Right renal cortex interstitium (tissue), 3 donors: Measurements from ENCODE around the gene C9orf78. TPM values are rescaled to one million over a fixed set of nuclear protein-coding genes. Genes with fewer than 3 reads are reported as not detected.

Experiments used
- DNase-seq, 3 donors: peaks; one replicate each; pipeline ENCODE4 v3.0.0-alpha.2; 2013; ENCODE audit warnings: low read depth in 3 of 3, low spot score in 2 of 3
- polyA plus RNA-seq, 3 donors: library from polyadenylated mRNA; unstranded; fragments of 120-200 nt; gene quantifications; one replicate each; pipeline ENCODE4 v1.2.1, GENCODE V29; 2013; ENCODE audit not compliant: insufficient read length in 3 of 3

Gene C9orf78
- polyA plus RNA-seq, 3 donors, result 85.9 to 97.0 (median 96.4) TPM

DNA sequence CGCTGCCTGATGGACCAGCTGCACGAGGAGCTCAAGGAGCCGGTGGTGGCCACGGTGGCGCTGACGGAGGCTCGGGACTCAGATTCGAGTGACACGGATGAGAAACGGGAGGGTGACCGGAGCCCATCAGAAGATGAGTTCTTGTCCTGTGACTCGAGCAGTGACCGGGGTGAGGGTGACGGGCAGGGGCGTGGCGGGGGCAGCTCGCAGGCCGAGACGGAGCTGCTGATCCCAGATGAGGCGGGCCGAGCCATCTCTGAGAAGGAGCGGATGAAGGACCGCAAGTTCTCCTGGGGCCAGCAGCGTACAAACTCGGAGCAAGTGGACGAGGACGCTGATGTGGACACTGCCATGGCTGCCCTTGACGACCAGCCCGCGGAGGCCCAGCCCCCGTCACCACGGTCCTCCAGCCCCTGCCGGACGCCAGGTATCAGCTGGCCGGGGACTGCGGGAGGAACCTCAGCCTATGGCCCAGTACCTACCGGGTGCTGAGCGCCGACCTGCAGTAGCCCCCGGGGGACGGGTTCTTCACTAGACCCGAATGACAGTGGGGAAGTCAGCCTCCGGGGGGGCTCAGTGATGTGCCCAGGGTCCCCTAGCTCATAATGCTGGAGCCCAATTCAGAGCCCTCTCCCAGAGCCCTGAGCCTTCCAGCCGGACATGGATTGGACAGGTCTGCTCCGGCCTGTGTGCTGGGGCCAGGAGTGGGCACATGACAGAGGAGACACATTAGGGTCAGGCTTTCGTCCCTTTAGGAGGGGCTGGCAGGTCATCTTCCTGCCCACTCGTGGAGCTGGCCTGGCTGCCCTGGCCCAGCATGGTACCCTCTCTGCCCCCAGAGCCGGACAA lies 33.2 kb upstream of the C9orf78 start:
- DNase-seq, result no peak

DNA sequence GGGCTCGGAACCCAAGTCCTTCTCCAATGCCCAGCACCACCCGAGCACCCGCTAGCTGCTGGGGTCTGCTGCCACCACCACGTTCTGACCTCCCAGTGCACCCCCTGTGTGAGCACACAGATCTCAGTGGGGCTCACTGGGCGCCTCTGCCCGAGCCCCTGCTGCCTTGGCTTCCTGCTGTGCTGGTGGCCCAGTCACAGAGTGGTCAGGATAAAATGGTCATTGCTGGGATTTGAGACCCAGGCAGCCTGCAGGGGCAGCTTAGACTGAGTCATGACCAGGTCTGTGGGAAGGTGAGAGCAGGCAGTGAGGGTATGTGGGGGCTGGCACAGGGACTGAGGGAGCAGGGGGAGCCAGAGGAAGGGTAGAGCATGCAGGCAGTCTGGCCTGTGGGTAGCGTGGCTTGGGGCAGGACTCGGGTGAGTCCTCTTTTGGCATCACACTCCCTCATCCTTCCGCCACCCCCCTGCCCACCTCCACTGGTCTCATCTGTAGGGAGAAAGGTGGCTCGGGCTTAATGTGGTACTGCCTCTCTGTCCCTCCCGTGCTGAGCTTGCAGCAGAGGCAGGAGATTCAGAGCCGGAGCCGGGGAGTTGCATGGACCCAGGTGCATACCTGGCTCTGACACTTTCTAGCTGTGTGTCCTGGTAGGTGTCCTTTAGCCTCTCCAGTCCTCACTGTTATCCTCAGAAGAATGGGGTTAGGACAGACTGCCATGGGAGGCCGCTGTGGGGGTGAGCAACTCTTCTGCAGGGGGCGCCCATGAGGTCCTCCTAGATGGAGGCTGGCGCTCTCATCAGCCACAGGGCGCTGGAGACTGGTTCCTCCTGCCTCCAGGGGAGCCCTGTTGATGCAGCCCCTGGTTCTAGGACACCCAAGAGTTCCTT lies 32.3 kb upstream of the C9orf78 start:
- no peak for DNase-seq

DNA sequence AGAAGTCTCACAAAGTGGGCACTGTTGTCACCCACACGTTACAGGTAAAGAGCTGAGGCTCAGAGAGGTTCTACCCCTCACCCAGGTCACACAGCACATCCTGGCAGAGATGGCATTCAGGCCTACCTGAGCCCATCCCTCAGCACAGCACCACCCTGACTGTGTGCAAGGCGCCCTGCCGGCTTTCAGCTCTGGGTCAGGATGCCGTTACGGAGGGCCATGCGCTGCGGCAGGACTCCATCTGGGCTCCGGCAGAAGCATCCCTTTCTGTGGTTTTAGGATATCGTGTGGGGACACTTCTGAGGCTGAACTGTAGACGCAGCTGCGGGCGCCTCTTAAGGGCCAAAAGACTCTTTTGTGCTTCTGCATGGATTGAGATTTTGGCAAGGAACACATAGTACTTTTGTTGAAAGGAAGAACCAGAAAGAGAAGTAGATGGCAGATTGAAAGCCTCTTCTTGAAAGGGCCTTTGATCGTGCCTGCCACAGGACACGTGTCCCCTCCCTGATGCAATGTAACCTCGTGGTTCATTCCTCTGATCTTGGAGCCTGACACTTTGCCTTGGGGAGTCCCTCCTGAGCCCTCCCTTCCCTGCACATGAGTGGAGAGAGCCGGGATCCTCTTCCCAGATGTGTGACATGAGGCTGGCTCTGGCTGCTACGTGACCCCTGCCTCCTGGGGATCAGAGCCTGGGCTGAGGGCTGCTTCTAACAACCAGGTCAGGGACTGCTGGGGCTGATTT lies 31.5 kb upstream of the C9orf78 start:
- no peak for DNase-seq

DNA sequence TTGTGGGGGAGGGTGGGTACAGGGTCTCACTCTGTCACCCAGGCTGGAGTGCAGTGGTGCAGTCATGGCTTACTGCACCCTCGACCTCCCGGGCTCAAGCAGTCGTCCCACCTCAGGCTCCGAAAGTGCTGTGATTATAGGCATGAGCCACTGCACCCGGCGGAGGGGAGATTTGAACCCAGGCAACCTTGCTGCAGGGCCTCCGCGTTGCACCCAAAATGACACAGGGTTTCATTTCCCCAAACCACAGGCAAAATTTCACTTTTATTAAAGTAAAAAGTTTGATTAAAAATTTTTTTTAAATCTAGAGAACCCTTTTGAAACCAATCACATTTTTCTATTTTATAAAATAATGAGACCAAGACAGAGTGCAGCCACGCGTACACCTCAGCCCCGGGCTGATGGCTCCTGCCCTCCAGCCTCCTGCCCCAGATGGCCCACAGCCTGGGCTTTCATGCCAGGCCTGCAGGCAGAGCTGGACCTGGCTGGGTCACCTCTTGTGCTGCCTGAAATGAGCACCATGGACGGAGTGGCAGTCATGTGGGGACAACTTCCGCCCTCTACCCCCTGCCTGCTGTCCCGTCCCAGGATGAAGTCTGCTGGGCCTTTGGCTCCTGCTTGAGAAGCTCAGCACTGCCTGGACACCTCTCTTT lies 30.7 kb upstream of the C9orf78 start:
- no peak for DNase-seq

GRCh38 chr9:129864991-129865647 lies 30.0 kb upstream of the C9orf78 start:
- no peak for DNase-seq

- DNase-seq, result no peak
Observed at GRCh38 chr9:129863059-129863690, 28.1 kb upstream of the C9orf78 start.

DNA sequence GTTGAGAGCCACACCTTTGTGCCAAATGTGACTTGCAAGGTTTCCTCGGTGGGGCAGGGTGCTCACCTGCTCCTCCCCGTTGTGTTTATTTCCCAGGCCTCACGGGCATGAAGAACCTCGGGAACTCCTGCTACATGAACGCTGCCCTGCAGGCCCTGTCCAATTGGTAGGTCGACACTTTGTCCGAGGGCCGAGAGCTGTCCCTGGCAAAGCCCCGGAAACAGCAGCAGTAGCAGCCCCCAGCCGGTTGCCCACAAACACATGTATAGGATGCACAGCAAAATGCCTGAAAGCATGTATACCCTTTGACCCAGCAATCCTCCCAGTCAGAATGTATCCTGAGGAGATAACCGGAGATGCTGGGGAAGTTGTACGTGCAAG lies 26.4 kb upstream of the C9orf78 start:
- DNase-seq, result no peak

DNA sequence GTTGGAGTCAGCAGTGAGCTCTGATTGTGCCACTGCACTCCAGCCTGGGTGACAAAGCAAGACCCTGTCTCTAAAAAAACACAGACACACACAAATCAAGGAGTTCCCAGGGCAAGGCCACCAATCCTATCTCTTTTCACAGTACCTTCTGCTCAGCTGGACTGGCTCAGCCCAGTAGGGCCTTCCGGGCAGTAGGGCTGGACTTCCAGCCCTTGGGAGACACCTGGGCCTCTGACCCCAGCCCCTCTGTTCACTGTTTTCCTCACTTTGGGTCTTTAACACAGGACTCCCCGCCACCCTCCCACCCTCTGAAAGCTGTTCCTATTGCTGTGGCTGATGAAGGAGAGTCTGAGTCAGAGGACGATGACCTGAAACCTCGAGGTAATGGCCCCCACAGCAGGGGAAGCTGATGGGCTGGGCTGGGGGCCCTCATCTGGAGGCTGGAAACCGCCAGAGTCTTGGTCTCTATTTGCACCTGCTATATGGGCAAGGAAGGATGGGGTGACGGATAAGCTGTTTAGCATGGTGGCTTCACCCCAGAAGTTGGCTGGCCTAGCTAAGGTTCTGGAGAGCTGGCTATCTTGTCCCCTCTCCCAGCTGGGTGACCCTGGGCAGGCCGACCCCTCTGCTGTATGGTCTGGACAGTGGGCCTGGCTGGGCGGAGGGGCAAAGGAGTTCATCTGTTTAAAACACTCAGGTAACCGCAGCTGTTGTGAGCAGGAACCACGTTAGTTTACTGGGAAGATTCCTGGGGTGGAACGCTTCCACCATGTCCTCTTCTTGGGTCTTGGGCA lies 25.8 kb upstream of the C9orf78 start:
- no peak for DNase-seq

- no peak for DNase-seq
Observed at GRCh38 chr9:129858167-129858962, 23.3 kb upstream of the C9orf78 start.

- no peak for DNase-seq
Observed at GRCh38 chr9:129857207-129857606, 22.1 kb upstream of the C9orf78 start.

- no peak for DNase-seq
Observed at GRCh38 chr9:129854588-129855110, 19.6 kb upstream of the C9orf78 start.

GRCh38 chr9:129853614-129854013 lies 18.5 kb upstream of the C9orf78 start:
- DNase-seq, result no peak

GRCh38 chr9:129852579-129852978 lies 17.5 kb upstream of the C9orf78 start:
- no peak for DNase-seq

DNA sequence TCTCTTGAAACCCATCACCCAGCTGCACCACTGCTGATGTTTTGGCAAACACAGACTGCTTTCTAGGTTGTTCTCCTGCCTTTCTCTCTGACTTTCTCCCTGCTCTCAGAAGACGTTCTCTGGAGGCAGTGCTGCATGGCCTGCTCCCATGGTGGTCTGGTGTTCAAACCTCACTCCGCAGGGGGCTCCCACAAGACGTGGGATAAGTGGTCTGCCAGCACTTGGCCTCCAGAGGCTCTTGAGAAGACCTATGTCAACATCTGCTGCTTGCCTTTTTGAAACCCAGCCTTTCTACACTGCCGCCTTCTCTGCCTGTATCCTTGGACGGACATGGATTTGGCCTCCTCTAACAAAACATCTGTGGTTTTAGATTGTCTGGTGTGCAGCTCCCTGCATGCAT lies 16.7 kb upstream of the C9orf78 start:
- DNase-seq, result no peak

DNA sequence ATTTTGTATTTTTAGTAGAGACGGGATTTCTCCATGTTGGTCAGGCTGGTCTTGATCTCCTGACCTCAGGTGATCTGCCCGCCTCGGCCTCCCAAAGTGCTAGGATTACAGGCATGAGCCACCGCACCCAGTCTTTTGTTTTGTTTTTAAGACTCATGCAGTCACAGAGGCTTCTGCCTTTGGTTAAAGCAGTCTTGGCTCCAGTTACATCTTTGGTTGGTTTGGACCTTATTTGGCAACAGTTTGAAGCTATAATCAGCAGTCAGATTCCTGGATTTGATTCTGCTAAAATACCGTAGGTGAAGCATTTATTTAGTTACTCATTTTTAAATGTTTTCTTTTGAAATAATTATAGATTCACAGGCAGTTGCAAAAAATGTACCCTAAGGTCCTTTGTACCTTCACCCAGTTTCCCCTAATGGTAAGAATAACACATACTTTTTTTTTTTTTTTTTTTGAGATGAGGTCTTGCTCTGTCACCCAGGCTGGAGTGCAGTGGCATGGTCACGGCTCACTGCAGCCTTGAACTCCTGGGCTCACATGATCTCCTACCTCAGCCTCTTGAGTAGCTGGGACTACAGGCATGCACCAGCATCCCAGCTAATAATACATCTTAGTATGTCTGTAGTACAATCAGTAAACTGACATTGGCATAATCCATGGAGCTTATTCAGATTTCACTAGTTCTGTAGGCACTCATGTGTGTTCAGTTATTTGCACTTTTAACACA lies 15.9 kb upstream of the C9orf78 start:
- no peak for DNase-seq

- DNase-seq, result no peak
Observed at GRCh38 chr9:129849901-129850300, 14.8 kb upstream of the C9orf78 start.
